OCI-LY3 (cell line): ENCODE measurements around the gene NR3C1.

Experiments
- EZH2phosphoT487 ChIP-seq: fragments of 200-600 bp; shearing (Covaris generic); IDR thresholded peaks from 2 replicates; pipeline ENCODE4 v1.6.1; 2018; ENCODE audit warnings: antibody characterized with exemption, mixed run types, low read depth
- TF ChIP-seq, protein P1 (sequence below): fragments of 200-600, 300-600 bp; sonication (generic); IDR thresholded peaks from 2 replicates; pipeline ENCODE4 v1.5.1; 2014; ENCODE audit warnings: antibody characterized with exemption, low read length, low read depth

DNA sequence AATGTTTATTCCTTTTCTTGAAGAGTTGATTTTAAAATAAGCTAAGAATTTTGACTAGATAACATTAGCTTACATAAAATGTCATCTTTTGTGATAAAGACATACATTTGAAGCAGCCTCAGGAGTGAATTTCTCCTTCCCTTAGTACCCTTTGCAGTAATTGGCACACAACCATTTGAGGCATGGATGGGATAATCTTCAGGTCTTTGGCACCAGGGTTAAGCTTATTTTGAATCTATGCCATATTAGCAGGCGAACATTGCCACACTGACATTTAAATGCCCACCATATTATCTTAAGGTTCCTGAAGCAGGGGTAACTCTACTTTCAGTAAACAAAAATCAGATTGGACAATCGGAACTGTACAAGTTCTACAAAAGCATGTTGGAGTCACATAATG lies 126.0 kb downstream of the NR3C1 start:
- TF ChIP-seq, protein P1, sequence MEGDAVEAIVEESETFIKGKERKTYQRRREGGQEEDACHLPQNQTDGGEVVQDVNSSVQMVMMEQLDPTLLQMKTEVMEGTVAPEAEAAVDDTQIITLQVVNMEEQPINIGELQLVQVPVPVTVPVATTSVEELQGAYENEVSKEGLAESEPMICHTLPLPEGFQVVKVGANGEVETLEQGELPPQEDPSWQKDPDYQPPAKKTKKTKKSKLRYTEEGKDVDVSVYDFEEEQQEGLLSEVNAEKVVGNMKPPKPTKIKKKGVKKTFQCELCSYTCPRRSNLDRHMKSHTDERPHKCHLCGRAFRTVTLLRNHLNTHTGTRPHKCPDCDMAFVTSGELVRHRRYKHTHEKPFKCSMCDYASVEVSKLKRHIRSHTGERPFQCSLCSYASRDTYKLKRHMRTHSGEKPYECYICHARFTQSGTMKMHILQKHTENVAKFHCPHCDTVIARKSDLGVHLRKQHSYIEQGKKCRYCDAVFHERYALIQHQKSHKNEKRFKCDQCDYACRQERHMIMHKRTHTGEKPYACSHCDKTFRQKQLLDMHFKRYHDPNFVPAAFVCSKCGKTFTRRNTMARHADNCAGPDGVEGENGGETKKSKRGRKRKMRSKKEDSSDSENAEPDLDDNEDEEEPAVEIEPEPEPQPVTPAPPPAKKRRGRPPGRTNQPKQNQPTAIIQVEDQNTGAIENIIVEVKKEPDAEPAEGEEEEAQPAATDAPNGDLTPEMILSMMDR = no peak
- TF ChIP-seq EZH2phosphoT487 = no peak
